Trophoblast cell (in vitro differentiated cells and primary cell): ENCODE results near the gene TEAD2.

Experiments
- DNase-seq, 2 donors: peaks; one replicate each; pipeline ENCODE4 v3.0.0-alpha.2; 2016
- H2AFZ ChIP-seq: 2 replicates; pipeline ENCODE4 v1.6.1; 2013; ENCODE audit warnings: low read length, moderate library complexity, mild to moderate bottlenecking; ENCODE audit not compliant: insufficient read depth, poor library complexity
- H2AK5ac ChIP-seq: 2 replicates; pipeline ENCODE4 v1.6.1; 2013; ENCODE audit warnings: mild to moderate bottlenecking, low read length
- H2BK120ac ChIP-seq: 2 replicates; pipeline ENCODE4 v1.6.1; 2013; ENCODE audit warnings: low read length, mild to moderate bottlenecking, moderate library complexity; ENCODE audit not compliant: insufficient read depth, poor library complexity
- H2BK12ac ChIP-seq: 2 replicates; pipeline ENCODE4 v1.6.1; 2013; ENCODE audit warnings: mild to moderate bottlenecking, low read length, moderate library complexity
- H2BK5ac ChIP-seq: 2 replicates; pipeline ENCODE4 v1.6.1; 2013; ENCODE audit warnings: low read length, low read depth, moderate library complexity, mild to moderate bottlenecking; ENCODE audit not compliant: poor library complexity
- H3K14ac ChIP-seq: 2 replicates; pipeline ENCODE4 v1.6.1; 2013; ENCODE audit warnings: mild to moderate bottlenecking, low read length
- H3K18ac ChIP-seq: 2 replicates; pipeline ENCODE4 v1.6.1; 2013; ENCODE audit warnings: mild to moderate bottlenecking, low read length
- H3K23ac ChIP-seq: 2 replicates; pipeline ENCODE4 v1.6.1; 2013; ENCODE audit warnings: low read length
- H3K27ac ChIP-seq: 2 replicates; pipeline ENCODE4 v1.5.1; 2013; ENCODE audit warnings: low read depth, mild to moderate bottlenecking, inconsistent platforms, low read length, moderate library complexity
- H3K27me3 ChIP-seq: 2 replicates; pipeline ENCODE4 v1.6.1; 2013; ENCODE audit warnings: inconsistent platforms, mild to moderate bottlenecking, low read length, moderate library complexity; ENCODE audit not compliant: insufficient read depth
- H3K36me3 ChIP-seq, 2 experiments: 1 replicate in 1 of 2; 2 replicates in 1 of 2; pipeline ENCODE4 v1.6.1; 2013; ENCODE audit warnings: low read length in 2 of 2, mild to moderate bottlenecking in 2 of 2, moderate library complexity in 1 of 2; ENCODE audit not compliant: insufficient read depth in 2 of 2, control insufficient read depth in 1 of 2
- H3K4ac ChIP-seq: 2 replicates; pipeline ENCODE4 v1.6.1; 2013; ENCODE audit warnings: low read depth, mild to moderate bottlenecking, low read length, moderate library complexity
- H3K4me1 ChIP-seq, 2 experiments: 1 replicate in 1 of 2; 2 replicates in 1 of 2; pipeline ENCODE4 v1.6.1; 2013; ENCODE audit warnings: low read length in 2 of 2, mild to moderate bottlenecking in 2 of 2, moderate library complexity in 1 of 2; ENCODE audit not compliant: insufficient read depth in 2 of 2, control insufficient read depth in 1 of 2
- H3K4me2 ChIP-seq: 2 replicates; pipeline ENCODE4 v1.6.1; 2013; ENCODE audit warnings: inconsistent platforms, mild to moderate bottlenecking, low read length, moderate library complexity
- H3K4me3 ChIP-seq: 2 replicates; pipeline ENCODE4 v1.5.1; 2013; ENCODE audit warnings: mild to moderate bottlenecking, low read depth, low read length, inconsistent platforms
- H3K79me1 ChIP-seq: one replicate; pipeline ENCODE4 v1.6.1; 2013; ENCODE audit warnings: low read length
- H3K79me2 ChIP-seq: 2 replicates; pipeline ENCODE4 v1.6.1; 2013; ENCODE audit warnings: low read length, mild to moderate bottlenecking; ENCODE audit not compliant: control insufficient read depth, insufficient read depth, poor library complexity
- H3K9ac ChIP-seq: 2 replicates; pipeline ENCODE4 v1.6.1; 2013; ENCODE audit warnings: mild to moderate bottlenecking, low read length
- H3K9me3 ChIP-seq: 2 replicates; pipeline ENCODE4 v1.6.1; 2013; ENCODE audit warnings: low read depth, mild to moderate bottlenecking, control low read depth, inconsistent platforms, low read length; ENCODE audit not compliant: insufficient read depth
- H4K12ac ChIP-seq: 2 replicates; pipeline ENCODE4 v1.6.1; 2013; ENCODE audit warnings: low read depth, mild to moderate bottlenecking, low read length, moderate library complexity
- H4K8ac ChIP-seq: 2 replicates; pipeline ENCODE4 v1.6.1; 2013; ENCODE audit warnings: low read depth, mild to moderate bottlenecking, low read length, moderate library complexity
- H4K91ac ChIP-seq: one replicate; pipeline ENCODE4 v1.6.1; 2013; ENCODE audit warnings: low read depth, mild to moderate bottlenecking, low read length, moderate library complexity
- WGBS: extraction: QIAGEN DNeasy Blood & Tissue Kit; methylation state at CpG from one replicate; pipeline ENCODE4 v1.1.7; 2013; ENCODE audit warnings: missing lambda C conversion rate; ENCODE audit not compliant: insufficient read length, insufficient coverage; ENCODE audit errors: extremely low coverage; 5-methylcytosine and 5-hydroxymethylcytosine counted together

TEAD2 gene

DNA sequence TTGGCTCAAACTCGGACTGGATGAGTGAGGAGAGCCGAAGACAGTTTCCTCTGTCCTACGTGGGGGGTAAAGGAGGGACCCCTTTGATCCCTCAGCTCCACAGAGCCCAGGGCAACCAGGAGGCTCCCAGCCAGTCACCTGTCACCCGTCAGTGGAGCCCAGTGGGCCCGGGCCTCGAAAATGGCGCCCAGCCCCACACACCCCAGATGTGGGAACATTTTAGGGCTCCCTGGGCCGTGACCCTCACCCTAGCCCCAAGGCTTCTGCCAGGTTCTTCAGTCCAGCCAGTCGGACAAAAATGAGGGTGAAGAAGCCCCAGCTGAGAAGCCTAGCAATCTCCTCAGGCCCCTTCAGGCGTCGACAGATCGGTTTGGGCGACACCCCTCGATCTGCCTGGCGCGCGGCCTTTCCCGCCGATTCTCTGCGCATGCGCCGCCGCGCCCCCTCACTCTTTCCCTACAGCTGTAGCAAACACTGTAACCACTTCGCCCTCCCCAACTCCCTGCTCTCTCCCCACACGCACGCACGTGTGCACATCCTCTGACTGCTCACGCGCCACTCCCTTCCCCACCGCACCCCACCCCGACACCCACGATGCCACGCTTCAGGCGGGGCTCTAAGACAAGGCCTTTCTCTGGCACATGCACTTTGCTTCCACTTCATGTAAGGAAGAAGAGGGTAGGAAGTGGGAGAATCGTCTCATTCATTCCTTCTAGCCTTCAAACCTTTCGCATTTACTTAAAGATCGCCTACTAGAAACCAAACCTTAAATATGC lies 37.2 kb downstream of the TEAD2 start, which contains the start of gene SLC6A16:
TSS of gene SLC6A16 (minus strand) at position 391 of the 776 bp plus-strand sequence. CDS start 13,844 bp downstream, outside the sequence.
- Histone ChIP-seq H3K14ac (no peak within 1 kb of the TSS), H3K4me3 (no peak within 1 kb of the TSS), H4K12ac (no peak within 1 kb of the TSS), H3K18ac (no peak within 1 kb of the TSS), H3K27ac (no peak within 1 kb of the TSS), H3K79me1 (no peaks in the 10 kb centered on the region), H2BK12ac (no peak within 1 kb of the TSS), H3K4me2 (no peak within 1 kb of the TSS), H3K9ac (no peak within 1 kb of the TSS), H3K79me2 (no peaks in the 10 kb centered on the region), H2AFZ (no peak within 1 kb of the TSS), H2AK5ac (no peak within 1 kb of the TSS), H3K27me3 (no peaks in the 10 kb centered on the region), H3K23ac (no peak within 1 kb of the TSS), H3K36me3 (peaks cover 3 to 4% of the 10 kb centered on the region in 2 experiments), H2BK120ac (no peak within 1 kb of the TSS), H4K8ac (no peak within 1 kb of the TSS), H3K4me1 (no peaks in the 10 kb centered on the region), H4K91ac (no peak within 1 kb of the TSS), H3K4ac (no peak within 1 kb of the TSS), H2BK5ac (no peak within 1 kb of the TSS), H3K9me3 (peaks cover 4% of the 10 kb centered on the region)
- no CpG with 5 or more reads among the region's 38 CpGs for WGBS
- no peak for DNase-seq

DNA sequence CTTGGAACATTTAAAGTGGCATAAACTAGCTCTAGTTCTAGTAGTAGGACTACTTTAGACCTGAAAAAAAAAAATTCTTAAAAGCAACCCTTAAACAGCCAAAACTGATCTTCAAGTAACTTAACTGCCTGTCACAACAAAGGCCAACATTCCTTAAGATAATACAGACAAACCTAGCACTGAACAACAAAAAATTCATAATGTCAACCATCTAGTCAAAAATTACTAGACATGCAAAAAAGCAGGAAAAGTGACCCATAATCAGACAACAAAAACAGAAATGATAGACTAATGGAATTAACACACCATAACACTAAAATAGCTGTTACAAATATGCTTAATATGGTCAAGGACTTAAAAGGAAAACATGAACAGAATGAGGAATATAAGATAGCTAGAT lies 43.9 kb downstream of the TEAD2 start:
- H4K8ac ChIP-seq, result no peak overlapping the region
- H3K27me3 ChIP-seq, result no peaks in the 10 kb centered on the region
- no peak for DNase-seq
- H2BK12ac ChIP-seq, result no peak overlapping the region
- no peaks in the 10 kb centered on the region for H3K79me2 ChIP-seq
- H3K4ac ChIP-seq, result no peak overlapping the region
- no peak overlapping the region for H3K23ac ChIP-seq
- no peak overlapping the region for H2BK120ac ChIP-seq
- H2AK5ac ChIP-seq, result no peak overlapping the region
- H3K18ac ChIP-seq, result no peak overlapping the region
- H3K27ac ChIP-seq, result no peak overlapping the region
- peaks cover 2% of the 10 kb centered on the region for H3K9me3 ChIP-seq
- no peaks in the 10 kb centered on the region for H3K79me1 ChIP-seq
- H3K4me1 ChIP-seq, result no peaks in the 10 kb centered on the region
- no peak overlapping the region for H3K9ac ChIP-seq
- H3K14ac ChIP-seq, result no peak overlapping the region
- H3K36me3 ChIP-seq, result peaks cover 1 to 2% of the 10 kb centered on the region in 2 experiments
- no peak overlapping the region for H2AFZ ChIP-seq
- no peak overlapping the region for H2BK5ac ChIP-seq
- H3K4me3 ChIP-seq, result no peak overlapping the region
- no peak overlapping the region for H3K4me2 ChIP-seq
- H4K12ac ChIP-seq, result no peak overlapping the region
- no peak overlapping the region for H4K91ac ChIP-seq

DNA sequence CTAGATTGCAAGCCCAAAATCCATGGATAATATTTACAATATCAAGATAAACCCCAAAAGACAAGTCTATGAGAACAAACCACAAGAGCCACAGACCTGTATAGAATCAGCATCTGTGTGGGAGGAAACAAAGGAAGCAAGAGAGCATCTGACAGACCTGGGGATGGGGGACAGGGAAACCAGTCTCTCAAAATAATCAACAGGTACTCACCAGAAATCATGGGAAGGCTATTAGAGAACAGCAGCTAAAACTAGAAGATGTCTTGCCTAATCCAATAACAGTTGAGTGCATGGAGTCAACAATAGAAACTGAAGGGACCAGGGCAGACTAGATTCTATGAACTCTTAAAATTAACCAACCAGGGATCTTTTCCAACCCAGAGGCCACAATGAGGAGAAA lies 45.9 kb downstream of the TEAD2 start:
- Histone ChIP-seq H3K18ac (no peak overlapping the region), H2BK5ac (no peak overlapping the region), H3K4ac (no peak overlapping the region), H3K79me1 (no peaks in the 10 kb centered on the region), H2BK120ac (no peak overlapping the region), H3K4me3 (no peak overlapping the region), H4K8ac (no peak overlapping the region), H3K14ac (no peak overlapping the region), H3K4me1 (no peaks in the 10 kb centered on the region), H3K9me3 (no peaks in the 10 kb centered on the region), H2BK12ac (no peak overlapping the region), H2AFZ (no peak overlapping the region), H4K12ac (no peak overlapping the region), H3K36me3 (peaks cover 0 to 1% of the 10 kb centered on the region in 2 experiments), H3K9ac (no peak overlapping the region), H3K23ac (no peak overlapping the region), H3K79me2 (no peaks in the 10 kb centered on the region), H2AK5ac (no peak overlapping the region), H3K27me3 (no peaks in the 10 kb centered on the region), H3K27ac (no peak overlapping the region), H3K4me2 (no peak overlapping the region), H4K91ac (no peak overlapping the region)
- no peak for DNase-seq

DNA sequence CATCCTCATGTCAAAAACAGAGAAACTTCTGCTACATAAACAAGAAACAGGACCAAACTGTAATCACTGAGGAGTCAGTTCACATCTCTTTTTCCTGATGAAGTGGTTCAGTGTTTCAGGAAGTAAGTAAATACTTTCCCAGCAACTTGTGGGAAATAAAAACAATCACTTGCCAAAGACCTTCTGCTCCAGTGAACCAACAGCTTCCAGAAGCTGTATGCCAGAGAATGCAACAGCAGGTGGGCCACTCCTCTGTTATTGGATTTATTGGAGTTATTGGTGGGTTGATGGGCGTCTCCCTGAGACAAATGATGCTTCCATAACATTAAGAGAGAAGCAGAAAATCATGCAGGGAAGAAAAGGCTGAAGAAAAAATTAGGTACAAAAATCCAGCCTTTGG lies 47.1 kb downstream of the TEAD2 start:
- DNase-seq, result no peak
- no CpG with 5 or more reads among the region's 1 CpG for WGBS
- H3K27me3 ChIP-seq, result no peaks in the 10 kb centered on the region
- no peak overlapping the region for H2AFZ ChIP-seq
- no peaks in the 10 kb centered on the region for H3K79me1 ChIP-seq
- H2AK5ac ChIP-seq, result no peak overlapping the region
- no peak overlapping the region for H3K9ac ChIP-seq
- H3K14ac ChIP-seq, result no peak overlapping the region
- no peaks in the 10 kb centered on the region for H3K4me1 ChIP-seq
- no peaks in the 10 kb centered on the region for H3K79me2 ChIP-seq
- H3K27ac ChIP-seq, result no peak overlapping the region
- peaks cover 4% of the 10 kb centered on the region for H3K9me3 ChIP-seq
- no peak overlapping the region for H3K4me2 ChIP-seq
- no peak overlapping the region for H3K4ac ChIP-seq
- no peak overlapping the region for H2BK120ac ChIP-seq
- H2BK5ac ChIP-seq, result no peak overlapping the region
- no peak overlapping the region for H3K4me3 ChIP-seq
- H3K23ac ChIP-seq, result no peak overlapping the region
- H3K36me3 ChIP-seq, result peaks cover 9 to 11% of the 10 kb centered on the region in 2 experiments
- no peak overlapping the region for H2BK12ac ChIP-seq
- no peak overlapping the region for H4K8ac ChIP-seq
- H3K18ac ChIP-seq, result no peak overlapping the region
- H4K12ac ChIP-seq, result no peak overlapping the region
- H4K91ac ChIP-seq, result no peak overlapping the region
